Lung (tissue), 12 donors: ENCODE data around the gene FRYL. TPM values are rescaled to one million over a fixed set of nuclear protein-coding genes. Genes with fewer than 3 reads are reported as not detected.
A peak's percentile ranks its signal among the peaks of the same experiment; 100 is the strongest.

ENCODE experiments used
- ATAC-seq: fragments of 200-7000 bp; cut with Tn5 transposase; one replicate; pipeline ENCODE4 v1.9.1; 2020; ENCODE audit warnings: moderate number of reproducible peaks; ENCODE audit not compliant: insufficient read depth, low FRiP score
- DNase-seq, 3 donors: peaks; one replicate each; pipeline ENCODE4 v3.0.0-alpha.2; 2013 to 2017
- H3K27ac ChIP-seq, 2 donors: one replicate each; pipeline ENCODE4 v1.5.1; 2013; ENCODE audit warnings: mild to moderate bottlenecking in 2 of 2, moderate library complexity in 2 of 2, control low read depth in 1 of 2, inconsistent platforms in 1 of 2, low read depth in 1 of 2, low read length in 1 of 2
- H3K27me3 ChIP-seq, 3 donors: one replicate each; pipeline ENCODE4 v1.5.1; 2013; ENCODE audit warnings: low read length in 2 of 3; ENCODE audit not compliant: control insufficient read depth in 3 of 3, insufficient read depth in 3 of 3
- H3K36me3 ChIP-seq, 4 donors: one replicate each; pipeline ENCODE4 v1.5.1; 2013; ENCODE audit warnings: low read length in 4 of 4, mild to moderate bottlenecking in 1 of 4, moderate library complexity in 1 of 4; ENCODE audit not compliant: control insufficient read depth in 4 of 4, insufficient read depth in 4 of 4
- H3K4me1 ChIP-seq, 5 donors: one replicate each; pipeline ENCODE4 v1.5.1; 2013; ENCODE audit warnings: low read length in 5 of 5, mild to moderate bottlenecking in 2 of 5, moderate library complexity in 1 of 5; ENCODE audit not compliant: control insufficient read depth in 5 of 5, insufficient read depth in 5 of 5
- H3K4me3 ChIP-seq: one replicate; pipeline ENCODE4 v1.5.1; 2013; ENCODE audit warnings: mild to moderate bottlenecking, control low read depth, moderate library complexity
- H3K9ac ChIP-seq, 2 donors: one replicate each; pipeline ENCODE4 v1.5.1; 2013; ENCODE audit warnings: low read length in 2 of 2, control low read depth in 1 of 2; ENCODE audit not compliant: insufficient read depth in 1 of 2
- H3K9me3 ChIP-seq, 4 donors: one replicate each; pipeline ENCODE4 v1.5.1; 2013; ENCODE audit warnings: low read length in 3 of 4, mild to moderate bottlenecking in 1 of 4, moderate library complexity in 1 of 4; ENCODE audit not compliant: control insufficient read depth in 4 of 4, insufficient read depth in 3 of 4
- CTCF ChIP-seq: IDR thresholded peaks from 2 replicates; pipeline ENCODE4 v1.5.1; 2012; ENCODE audit warnings: mild to moderate bottlenecking; ENCODE audit errors: control extremely low read depth, extremely low read depth
- WGBS, 2 donors: extraction: QIAGEN DNeasy Blood & Tissue Kit; methylation state at CpG; one replicate each; pipeline ENCODE4 v1.1.7; 2013; 5-methylcytosine and 5-hydroxymethylcytosine counted together
- polyA plus RNA-seq, 2 donors: library from polyadenylated mRNA; stranded (reverse); fragments of 200-250 nt; gene quantifications; one replicate each; pipeline ENCODE4 v1.2.1, GENCODE V29; 2013
- total RNA-seq, 2 donors: library from RNA; depleted of rRNA in 1 of 2; stranded (reverse); fragments of >200 nt in 1 of 2; gene quantifications; one replicate each; pipeline ENCODE4 v1.2.1, GENCODE V29; 2014 to 2021
- donor health status: control.
- donor health status: control.
- donor health status: Bipolar disorder and iron deficiency.
- donor health status: healthy.
- donor health status: DM: yes; HTN: yes; CAD: no.

Gene FRYL
- total and polyA plus RNA-seq, 4 donors: 12.6 to 188 (median 31.7) TPM

- Histone ChIP-seq H3K27ac (no peak overlapping the region), H3K27me3 (no peaks in the 10 kb centered on the region), H3K9ac (no peak overlapping the region), H3K9me3 (no peaks in the 10 kb centered on the region), H3K4me1 (peaks cover 0 to 38% (median 17%) of the 10 kb centered on the region in 5 donors), H3K36me3 (no peaks in the 10 kb centered on the region), H3K4me3 (no peak overlapping the region)
- ATAC-seq: no peak
- no peak for TF ChIP-seq CTCF
- peak; percentile 19 to 85 (median 79) for DNase-seq
- 62 to 70% methylated on average over 3 of the region's 3 CpGs for WGBS, 2 donors
Observed at GRCh38 chr4:48649505-48649904, 130.6 kb downstream of the FRYL start.

- Histone ChIP-seq H3K4me1 (peaks cover 0 to 29% (median 10%) of the 10 kb centered on the region in 5 donors), H3K36me3 (no peaks in the 10 kb centered on the region), H3K9me3 (no peaks in the 10 kb centered on the region), H3K4me3 (no peak overlapping the region), H3K27ac (no peak overlapping the region), H3K27me3 (no peaks in the 10 kb centered on the region), H3K9ac (no peak overlapping the region)
- TF ChIP-seq CTCF: no peak
- no peak for ATAC-seq
- 83 to 88% methylated on average over 3 of the region's 3 CpGs for WGBS, 2 donors
- no peak for DNase-seq
Observed at GRCh38 chr4:48645225-48645794, 134.8 kb downstream of the FRYL start.

GRCh38 chr4:48642421-48643374 lies 137.4 kb downstream of the FRYL start:
- Histone ChIP-seq H3K9ac (no peak overlapping the region), H3K4me3 (no peak overlapping the region), H3K27me3 (no peaks in the 10 kb centered on the region), H3K4me1 (peaks cover 0 to 22% (median 9%) of the 10 kb centered on the region in 5 donors), H3K27ac (peak overlapping the region in 1 of 2 donors; percentile 51), H3K36me3 (no peaks in the 10 kb centered on the region), H3K9me3 (no peaks in the 10 kb centered on the region)
- no peak for TF ChIP-seq CTCF
- 58 to 83% methylated on average over 2 of the region's 2 CpGs for WGBS, 2 donors
- ATAC-seq: no peak
- DNase-seq: peak in 1 of 3 donors; percentile 35
